Measurements from ENCODE around the gene MTFR1L. TPM values are rescaled to one million over a fixed set of nuclear protein-coding genes. Genes with fewer than 3 reads are reported as not detected.

The MTFR1L gene
- total and polyA plus RNA-seq, 5 donors from 2014 or later = 29.7 to 56.1 (median 32.9) TPM

- H3K27me3 ChIP-seq (ENCODE audit: control insufficient read depth, insufficient read depth, low read length) = no peaks in the 10 kb centered on the region
- no peaks in the 10 kb centered on the region for H3K9me3 ChIP-seq (ENCODE audit: control insufficient read depth in 2 of 2, low read length in 2 of 2)
- peaks cover 15% of the 10 kb centered on the region for H3K4me1 ChIP-seq (ENCODE audit: control insufficient read depth, insufficient read depth, low read length, poor library complexity, severe bottlenecking)
- H3K36me3 ChIP-seq (ENCODE audit: control insufficient read depth, insufficient read depth, low read length) = no peaks in the 10 kb centered on the region
- H3K36me3 Mint-ChIP-seq = no peaks in the 10 kb centered on the region
- H3K27ac ChIP-seq (ENCODE audit: insufficient read depth, low read length, poor library complexity, severe bottlenecking) = no peak overlapping the region
- no peaks in the 10 kb centered on the region for H3K9me3 Mint-ChIP-seq
- H3K27me3 Mint-ChIP-seq = no peaks in the 10 kb centered on the region
- H3K4me3 ChIP-seq (ENCODE audit: low read depth, low read length) = no peak overlapping the region
- ATAC-seq (ENCODE audit: low read depth in 2 of 2) = no peak
- no peak overlapping the region for H3K27ac Mint-ChIP-seq
- H3K4me3 Mint-ChIP-seq = peak overlapping the region in 1 of 4 donors; percentile 30
- H3K4me1 Mint-ChIP-seq = peaks cover 9 to 25% (median 12%) of the 10 kb centered on the region in 4 donors
- DNase-seq = no peak
Observed at GRCh38 chr1:25856856-25857255, 37.1 kb downstream of the MTFR1L start.

GRCh38 chr1:25858494-25858893 lies 38.7 kb downstream of the MTFR1L start:
- Mint-ChIP-seq H3K4me3 (peak overlapping the region; percentile 80 to 97 (median 93)), H3K27ac (peak overlapping the region in 1 of 3 donors; percentile 60), H3K9me3 (no peaks in the 10 kb centered on the region), H3K4me1 (peaks cover 9 to 27% (median 12%) of the 10 kb centered on the region in 4 donors), H3K27me3 (no peaks in the 10 kb centered on the region), H3K36me3 (no peaks in the 10 kb centered on the region)
- H3K36me3 ChIP-seq (ENCODE audit: control insufficient read depth, insufficient read depth, low read length) = no peaks in the 10 kb centered on the region
- peak overlapping the region; percentile 75 for H3K4me3 ChIP-seq (ENCODE audit: low read depth, low read length)
- H3K9me3 ChIP-seq (ENCODE audit: control insufficient read depth in 2 of 2, low read length in 2 of 2) = no peaks in the 10 kb centered on the region
- DNase-seq (no peak), ATAC-seq (ENCODE audit: low read depth in 2 of 2) (no peak)
- H3K27ac ChIP-seq (ENCODE audit: insufficient read depth, low read length, poor library complexity, severe bottlenecking) = no peak overlapping the region
- H3K27me3 ChIP-seq (ENCODE audit: control insufficient read depth, insufficient read depth, low read length) = no peaks in the 10 kb centered on the region
- H3K4me1 ChIP-seq (ENCODE audit: control insufficient read depth, insufficient read depth, low read length, poor library complexity, severe bottlenecking) = peaks cover 15% of the 10 kb centered on the region

GRCh38 chr1:25858906-25859789 lies 39.4 kb downstream of the MTFR1L start, which contains the start of gene AUNIP:
AUNIP (minus strand) TSS chr1:25859457; CDS start chr1:25859357, 100 bp downstream.
- Histone ChIP-seq H3K4me1 (ENCODE audit: control insufficient read depth, insufficient read depth, low read length, poor library complexity, severe bottlenecking) (peaks cover 15% of the 10 kb centered on the region), H3K27ac (ENCODE audit: insufficient read depth, low read length, poor library complexity, severe bottlenecking) (peak within 1 kb of the TSS; percentile 72), H3K36me3 (ENCODE audit: control insufficient read depth, insufficient read depth, low read length) (no peaks in the 10 kb centered on the region), H3K27me3 (ENCODE audit: control insufficient read depth, insufficient read depth, low read length) (no peaks in the 10 kb centered on the region), H3K4me3 (ENCODE audit: low read depth, low read length) (peak within 1 kb of the TSS; percentile 94), H3K9me3 (ENCODE audit: control insufficient read depth in 2 of 2, low read length in 2 of 2) (no peaks in the 10 kb centered on the region)
- ATAC-seq (ENCODE audit: low read depth in 2 of 2) (peak; percentile 97 to 99), DNase-seq (peak; percentile 84 to 91 (median 87))
- no peaks in the 10 kb centered on the region for H3K27me3 Mint-ChIP-seq
- peak within 1 kb of the TSS; percentile 66 to 96 (median 94) for H3K27ac Mint-ChIP-seq
- H3K9me3 Mint-ChIP-seq = no peaks in the 10 kb centered on the region
- peak within 1 kb of the TSS; percentile 90 to 97 (median 93) for H3K4me3 Mint-ChIP-seq
- no peaks in the 10 kb centered on the region for H3K36me3 Mint-ChIP-seq
- peaks cover 9 to 27% (median 12%) of the 10 kb centered on the region in 4 donors for H3K4me1 Mint-ChIP-seq

- ATAC-seq (ENCODE audit: low read depth in 2 of 2) (no peak), DNase-seq (no peak)
- Histone ChIP-seq H3K36me3 (ENCODE audit: control insufficient read depth, insufficient read depth, low read length) (no peaks in the 10 kb centered on the region), H3K9me3 (ENCODE audit: control insufficient read depth in 2 of 2, low read length in 2 of 2) (no peaks in the 10 kb centered on the region), H3K27ac (ENCODE audit: insufficient read depth, low read length, poor library complexity, severe bottlenecking) (no peak overlapping the region), H3K4me3 (ENCODE audit: low read depth, low read length) (no peak overlapping the region), H3K27me3 (ENCODE audit: control insufficient read depth, insufficient read depth, low read length) (no peaks in the 10 kb centered on the region), H3K4me1 (ENCODE audit: control insufficient read depth, insufficient read depth, low read length, poor library complexity, severe bottlenecking) (peaks cover 15% of the 10 kb centered on the region)
- no peaks in the 10 kb centered on the region for H3K27me3 Mint-ChIP-seq
- H3K9me3 Mint-ChIP-seq = no peaks in the 10 kb centered on the region
- H3K36me3 Mint-ChIP-seq = peaks cover 5% of the 10 kb centered on the region
- H3K4me1 Mint-ChIP-seq = peaks cover 9 to 27% (median 12%) of the 10 kb centered on the region in 4 donors
- peak overlapping the region; percentile 47 to 78 (median 63) for H3K27ac Mint-ChIP-seq
- H3K4me3 Mint-ChIP-seq = peak overlapping the region in 2 of 4 donors; percentile 47 to 62
Observed at GRCh38 chr1:25861316-25862286, 41.8 kb downstream of the MTFR1L start.

GRCh38 chr1:25862785-25863485 lies 43.2 kb downstream of the MTFR1L start:
- H3K27ac Mint-ChIP-seq = peak overlapping the region in 2 of 3 donors; percentile 14 to 75
- no peaks in the 10 kb centered on the region for H3K27me3 ChIP-seq (ENCODE audit: control insufficient read depth, insufficient read depth, low read length)
- H3K9me3 Mint-ChIP-seq = no peaks in the 10 kb centered on the region
- H3K36me3 ChIP-seq (ENCODE audit: control insufficient read depth, insufficient read depth, low read length) = no peaks in the 10 kb centered on the region
- H3K4me1 ChIP-seq (ENCODE audit: control insufficient read depth, insufficient read depth, low read length, poor library complexity, severe bottlenecking) = peaks cover 15% of the 10 kb centered on the region
- DNase-seq (no peak), ATAC-seq (ENCODE audit: low read depth in 2 of 2) (no peak)
- no peaks in the 10 kb centered on the region for H3K9me3 ChIP-seq (ENCODE audit: control insufficient read depth in 2 of 2, low read length in 2 of 2)
- peaks cover 10% of the 10 kb centered on the region for H3K36me3 Mint-ChIP-seq
- H3K4me3 ChIP-seq (ENCODE audit: low read depth, low read length) = no peak overlapping the region
- H3K4me3 Mint-ChIP-seq = no peak overlapping the region
- no peaks in the 10 kb centered on the region for H3K27me3 Mint-ChIP-seq
- no peak overlapping the region for H3K27ac ChIP-seq (ENCODE audit: insufficient read depth, low read length, poor library complexity, severe bottlenecking)
- peaks cover 9 to 27% (median 12%) of the 10 kb centered on the region in 4 donors for H3K4me1 Mint-ChIP-seq

- H3K36me3 Mint-ChIP-seq = peaks cover 10% of the 10 kb centered on the region
- ATAC-seq (ENCODE audit: low read depth in 2 of 2) (no peak), DNase-seq (no peak)
- H3K4me1 Mint-ChIP-seq = peaks cover 3 to 22% (median 7%) of the 10 kb centered on the region in 4 donors
- H3K4me3 ChIP-seq (ENCODE audit: low read depth, low read length) = no peak overlapping the region
- no peak overlapping the region for H3K27ac Mint-ChIP-seq
- H3K9me3 ChIP-seq (ENCODE audit: control insufficient read depth in 2 of 2, low read length in 2 of 2) = no peaks in the 10 kb centered on the region
- H3K4me1 ChIP-seq (ENCODE audit: control insufficient read depth, insufficient read depth, low read length, poor library complexity, severe bottlenecking) = peaks cover 11% of the 10 kb centered on the region
- H3K27me3 ChIP-seq (ENCODE audit: control insufficient read depth, insufficient read depth, low read length) = no peaks in the 10 kb centered on the region
- no peaks in the 10 kb centered on the region for H3K36me3 ChIP-seq (ENCODE audit: control insufficient read depth, insufficient read depth, low read length)
- no peaks in the 10 kb centered on the region for H3K27me3 Mint-ChIP-seq
- H3K9me3 Mint-ChIP-seq = no peaks in the 10 kb centered on the region
- H3K4me3 Mint-ChIP-seq = no peak overlapping the region
- H3K27ac ChIP-seq (ENCODE audit: insufficient read depth, low read length, poor library complexity, severe bottlenecking) = no peak overlapping the region
Observed at GRCh38 chr1:25863486-25864262, 43.9 kb downstream of the MTFR1L start.

All from CD4-positive, CD25-positive, alpha-beta regulatory T cell (primary cell).